ENCODE measurements around the gene KRTAP5-7.
"Not testable (repeated sequence)": the region's sequence is repeated elsewhere in the genome, so short reads cannot be mapped to it uniquely, and the experiment has no call there.

The KRTAP5-7 gene

GRCh38 chr11:71496421-71496820 lies 30.6 kb upstream of the KRTAP5-7 start:
- no peak for DNase-seq

GRCh38 chr11:71498091-71498490 lies 29.0 kb upstream of the KRTAP5-7 start:
- DNase-seq, result no peak

GRCh38 chr11:71499125-71499524 lies 27.9 kb upstream of the KRTAP5-7 start:
- DNase-seq, result no peak

GRCh38 chr11:71499546-71499945 lies 27.5 kb upstream of the KRTAP5-7 start:
- DNase-seq, result no peak

GRCh38 chr11:71500601-71501021 lies 26.5 kb upstream of the KRTAP5-7 start:
- DNase-seq, result no peak

GRCh38 chr11:71501071-71501985 lies 25.7 kb upstream of the KRTAP5-7 start:
- no peak for DNase-seq

GRCh38 chr11:71502026-71502425 lies 25.0 kb upstream of the KRTAP5-7 start:
- no peak for DNase-seq

- DNase-seq, result no peak
Measured at GRCh38 chr11:71502871-71503435, 24.1 kb upstream of the KRTAP5-7 start.

- no peak for DNase-seq
Measured at GRCh38 chr11:71504531-71504930, 22.5 kb upstream of the KRTAP5-7 start.

GRCh38 chr11:71505001-71505400 lies 22.1 kb upstream of the KRTAP5-7 start:
- DNase-seq, result no peak

GRCh38 chr11:71505781-71506180 lies 21.3 kb upstream of the KRTAP5-7 start:
- DNase-seq, result no peak

GRCh38 chr11:71507102-71507501 lies 20.0 kb upstream of the KRTAP5-7 start:
- DNase-seq, result no peak

GRCh38 chr11:71518506-71519471 lies 8.3 kb upstream of the KRTAP5-7 start:
- no peak for DNase-seq

- no peak for DNase-seq
Measured at GRCh38 chr11:71519546-71519945, 7.5 kb upstream of the KRTAP5-7 start.

- DNase-seq, result no peak
Measured at GRCh38 chr11:71525188-71525937, 1.7 kb upstream of the KRTAP5-7 start.

GRCh38 chr11:71525938-71526495 lies 1.1 kb upstream of the KRTAP5-7 start:
- DNase-seq, result no peak

- DNase-seq, result no peak
Measured at GRCh38 chr11:71527576-71528210, 626 bp downstream of the KRTAP5-7 start.

- no peak for DNase-seq
Measured at GRCh38 chr11:71530602-71531001, 3.5 kb downstream of the KRTAP5-7 start.

- DNase-seq, result no peak
Measured at GRCh38 chr11:71532036-71532610, 5.1 kb downstream of the KRTAP5-7 start.

- not testable (repeated sequence) for DNase-seq
Measured at GRCh38 chr11:71534711-71535608, 7.9 kb downstream of the KRTAP5-7 start.
